ENCODE measurements around the gene RNU4-1. TPM values are rescaled to one million over a fixed set of nuclear protein-coding genes. Genes with fewer than 3 reads are reported as not detected.
"Not testable (repeated sequence)": the region's sequence is repeated elsewhere in the genome, so short reads cannot be mapped to it uniquely, and the experiment has no call there.

RNU4-1 gene
- total RNA-seq (2014; rRNA removed; shearing (Covaris generic)) = not detected in 2 replicates

DNA sequence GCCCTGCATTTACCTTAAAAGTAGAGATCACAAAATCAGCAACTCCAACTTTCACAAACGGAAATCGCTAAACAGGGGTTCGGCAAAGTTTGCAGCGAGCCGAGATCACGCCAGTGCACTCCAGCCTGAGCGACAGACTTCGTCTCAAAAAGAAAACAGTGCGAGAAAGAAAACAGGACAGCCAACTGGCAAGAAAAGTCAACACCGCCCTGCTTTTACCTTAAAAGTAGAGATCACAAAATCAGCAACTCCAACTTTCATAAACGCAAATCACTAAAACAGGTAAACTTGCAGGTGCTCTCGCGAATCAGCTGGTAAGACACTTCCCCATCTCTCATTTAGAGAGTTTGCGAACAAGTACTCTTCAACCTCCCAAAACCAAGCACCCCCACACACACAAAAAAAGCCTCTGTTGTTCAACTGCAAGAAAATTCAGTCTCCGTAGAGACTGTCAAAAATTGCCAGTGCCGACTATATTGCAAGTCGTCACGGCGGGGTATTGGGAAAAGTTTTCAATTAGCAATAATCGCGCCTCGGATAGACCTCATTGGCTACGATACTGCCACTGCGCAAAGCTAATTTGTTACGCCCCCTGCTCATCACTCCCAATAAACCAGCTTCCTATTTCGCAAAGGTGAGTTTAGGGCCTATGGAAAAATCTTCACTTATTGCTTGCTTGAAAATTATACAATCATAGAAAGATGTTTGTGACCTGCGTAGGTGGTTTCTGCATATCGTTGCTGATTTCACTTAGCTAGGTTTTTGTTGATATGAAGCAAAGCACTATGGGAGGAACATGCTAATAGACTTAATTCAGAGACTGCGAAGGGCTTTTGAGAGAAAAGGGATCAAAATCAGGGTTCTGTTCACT is at the start of gene RNU4-1:
Gene RNU4-1, minus strand, starts transcription at position 577 of the 871 bp plus-strand sequence.
- in situ Hi-C loops (cut with HindIII; ENCODE audit: low sequenced_read_pairs) = no loop called here
- DNase-seq (ENCODE audit: low spot score) = peak; percentile 91

DNA sequence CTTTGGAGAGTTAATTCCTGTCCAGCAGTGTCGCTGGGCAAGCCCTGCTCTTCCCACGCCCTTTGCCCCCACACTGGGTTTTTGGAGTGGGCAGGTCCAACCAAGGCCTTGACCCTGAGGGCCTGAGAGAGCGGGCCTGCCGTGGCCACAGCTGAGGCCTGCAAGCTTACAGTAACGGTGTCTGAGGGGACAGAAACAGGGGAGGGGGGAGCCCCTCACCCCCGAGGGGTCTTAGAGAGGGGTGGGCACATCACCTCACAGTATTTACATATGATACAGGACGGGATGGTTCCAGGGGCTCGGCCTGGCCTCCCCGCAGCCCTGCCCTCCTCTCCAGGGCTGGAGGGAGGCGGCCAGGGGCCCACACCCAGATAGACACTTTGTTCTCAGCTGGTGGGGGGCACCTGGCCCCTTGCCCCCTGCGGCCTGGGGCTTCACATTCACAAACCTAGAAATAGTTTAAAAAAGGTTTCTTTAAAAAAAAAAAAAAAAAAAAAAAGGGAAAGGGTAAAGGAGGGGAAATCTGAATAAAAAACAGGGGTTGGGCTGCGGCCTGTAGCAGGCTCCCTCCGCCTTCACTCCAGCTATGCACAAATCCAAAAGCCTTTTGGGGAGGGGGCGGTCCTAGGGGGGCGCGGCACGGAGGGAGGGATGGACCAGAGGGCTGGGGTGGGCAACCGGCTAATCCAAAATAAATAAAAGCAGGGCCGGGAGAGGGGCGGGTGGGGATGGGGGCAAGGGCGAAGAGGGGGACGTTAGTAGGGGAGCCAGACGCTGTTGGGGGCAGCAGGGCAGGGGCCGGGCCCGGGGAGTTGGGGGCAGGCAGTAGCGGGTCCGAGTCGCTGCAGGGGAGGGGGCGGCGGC is 49.4 kb upstream of the RNU4-1 start:
- no peak for DNase-seq (ENCODE audit: low spot score)
- in situ Hi-C loops (cut with HindIII; ENCODE audit: low sequenced_read_pairs) = no loop called here

DNA sequence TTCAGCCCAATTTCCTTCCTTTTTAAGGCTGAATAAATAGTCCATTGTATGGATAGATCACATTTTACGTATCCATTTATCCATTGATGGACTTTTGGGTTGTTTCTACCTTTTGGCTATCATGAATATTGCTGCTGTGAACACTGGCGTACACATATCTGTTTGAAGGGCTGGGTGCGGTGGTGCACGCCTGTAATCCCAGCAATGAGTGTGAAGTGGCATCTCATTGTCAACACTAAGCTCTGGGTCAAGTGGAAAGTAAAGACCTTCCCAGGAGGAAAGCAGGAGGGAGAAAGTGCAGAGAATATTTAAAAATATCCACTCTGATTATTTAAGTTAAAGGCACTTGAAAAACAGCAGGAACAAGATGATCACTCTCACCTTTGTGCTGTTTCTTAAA is 46.2 kb upstream of the RNU4-1 start:
- in situ Hi-C loops (cut with HindIII; ENCODE audit: low sequenced_read_pairs) = no loop called here
- DNase-seq (ENCODE audit: low spot score) = no peak

DNA sequence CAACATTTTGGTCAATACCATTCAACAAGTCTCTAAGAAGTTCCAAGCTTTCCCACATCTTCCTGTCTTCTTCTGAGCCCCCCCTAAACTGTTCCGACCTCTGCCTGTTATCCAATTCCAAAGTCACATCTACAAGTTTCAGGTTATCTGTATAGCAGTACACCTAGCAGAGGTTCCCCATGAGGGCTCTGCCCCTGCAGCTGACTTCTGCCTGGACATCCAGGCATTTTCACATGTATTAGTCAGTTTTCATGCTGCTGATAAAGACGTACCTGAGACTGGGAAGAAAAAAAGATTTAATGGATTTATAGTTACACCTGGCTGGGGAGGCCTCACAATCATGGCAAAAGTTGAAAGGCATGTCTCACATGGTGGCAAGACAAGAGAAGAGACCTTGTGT is 44.7 kb upstream of the RNU4-1 start:
- DNase-seq (ENCODE audit: low spot score) = no peak
- in situ Hi-C loops (cut with HindIII; ENCODE audit: low sequenced_read_pairs) = no loop called here

DNA sequence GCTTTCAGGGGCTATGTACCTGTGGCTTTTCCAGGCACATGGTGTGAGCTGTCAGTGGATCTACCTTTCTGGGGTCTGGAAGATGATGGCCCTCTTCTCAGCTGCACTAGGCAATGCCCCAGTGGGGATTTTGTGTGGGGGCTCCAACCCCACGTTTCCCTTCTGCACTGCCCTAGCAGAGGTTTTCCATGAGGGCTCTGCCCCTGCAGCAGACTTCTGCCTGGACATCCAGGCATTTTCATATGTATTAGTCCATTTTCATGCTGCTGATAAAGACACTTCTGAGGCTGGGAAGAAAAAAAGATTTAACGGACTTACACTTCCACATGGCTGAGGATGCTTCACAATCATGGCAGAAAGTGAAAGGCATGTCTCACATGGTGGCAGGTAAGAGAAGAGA is 43.4 kb upstream of the RNU4-1 start:
- in situ Hi-C loops (cut with HindIII; ENCODE audit: low sequenced_read_pairs); DNase-seq (ENCODE audit: low spot score): not testable (repeated sequence)

DNA sequence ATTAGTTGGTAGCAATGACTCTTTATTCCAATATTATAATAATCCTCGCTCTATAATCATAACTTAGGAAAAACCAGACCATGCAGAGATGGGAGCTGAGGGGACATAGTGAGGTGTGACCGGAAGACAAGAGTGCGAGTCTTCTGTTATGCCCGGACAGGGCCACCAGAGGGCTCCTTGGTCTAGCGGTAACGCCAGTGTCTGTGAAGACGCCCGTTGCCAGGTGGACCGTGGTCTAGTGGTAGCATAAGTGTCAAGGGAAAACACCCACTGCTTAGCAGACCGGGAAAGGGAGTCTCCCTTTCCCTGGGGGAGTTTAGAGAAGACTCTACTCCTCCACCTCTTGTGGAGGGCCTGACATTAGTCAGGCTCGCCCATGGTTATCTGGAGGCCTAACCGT is 42.4 kb upstream of the RNU4-1 start:
- in situ Hi-C loops (cut with HindIII; ENCODE audit: low sequenced_read_pairs) = not testable (repeated sequence)
- peak; percentile 69 for DNase-seq (ENCODE audit: low spot score)

DNA sequence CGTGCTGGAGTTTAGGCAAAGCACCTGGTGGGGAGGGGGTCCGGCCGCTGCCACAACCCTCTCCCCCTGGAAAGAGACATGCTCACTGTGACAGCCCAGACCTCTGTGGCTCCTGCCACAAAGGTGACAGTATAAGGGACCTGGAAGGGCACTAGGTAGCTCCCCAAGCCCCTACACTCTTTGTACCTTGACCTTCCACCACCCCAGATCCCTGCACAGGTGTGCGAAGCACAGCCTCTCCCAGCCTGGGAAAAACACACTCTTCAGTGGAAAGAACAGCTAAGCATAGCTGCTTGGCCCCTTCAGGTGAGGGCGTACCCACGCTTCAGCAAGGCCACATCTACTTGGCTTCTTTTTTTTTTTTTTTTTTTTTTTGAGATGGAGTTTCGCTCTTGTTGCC is 39.5 kb upstream of the RNU4-1 start:
- in situ Hi-C loops (cut with HindIII; ENCODE audit: low sequenced_read_pairs) = no loop called here
- DNase-seq (ENCODE audit: low spot score) = no peak

DNA sequence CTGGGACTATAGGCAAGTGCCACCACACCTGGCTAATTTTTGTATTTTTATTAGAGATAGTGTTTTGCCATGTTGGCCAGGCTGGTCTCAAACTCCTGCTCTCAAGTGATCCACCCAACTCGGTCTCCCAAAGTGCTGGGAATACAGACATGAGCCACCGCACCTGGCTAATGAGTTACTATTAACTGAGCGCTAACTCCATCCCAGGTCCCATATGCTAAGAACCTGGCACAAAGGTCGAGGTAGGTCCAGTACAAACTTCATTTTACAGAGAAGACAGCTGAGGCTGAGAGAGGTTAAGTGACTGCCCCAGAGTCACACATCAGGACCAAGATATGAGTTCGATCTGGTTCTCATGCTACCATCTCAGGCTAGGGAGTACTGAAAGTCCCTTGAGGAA is 39.0 kb upstream of the RNU4-1 start:
- DNase-seq (ENCODE audit: low spot score) = no peak
- in situ Hi-C loops (cut with HindIII; ENCODE audit: low sequenced_read_pairs) = no loop called here

DNA sequence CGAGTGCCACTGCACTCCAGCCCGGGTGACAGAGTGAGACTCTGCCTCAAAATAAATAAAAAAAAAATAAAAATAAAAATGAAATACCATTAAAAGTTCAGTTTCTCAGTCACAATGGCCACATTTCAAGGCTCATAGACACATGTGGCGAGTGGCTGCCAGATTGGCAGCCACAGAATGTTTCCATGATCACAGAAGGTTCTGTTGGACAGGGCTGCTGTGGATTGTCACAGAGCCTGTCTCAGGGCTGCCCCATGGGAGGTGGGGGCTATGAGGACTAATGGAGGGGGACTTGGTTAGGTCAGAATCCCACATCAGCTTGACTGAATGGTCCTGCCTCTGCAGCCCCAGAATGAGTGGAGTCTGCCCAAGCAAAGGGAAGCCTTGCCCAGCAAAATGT is 38.4 kb upstream of the RNU4-1 start:
- DNase-seq (ENCODE audit: low spot score) = no peak
- in situ Hi-C loops (cut with HindIII; ENCODE audit: low sequenced_read_pairs) = no loop called here

DNA sequence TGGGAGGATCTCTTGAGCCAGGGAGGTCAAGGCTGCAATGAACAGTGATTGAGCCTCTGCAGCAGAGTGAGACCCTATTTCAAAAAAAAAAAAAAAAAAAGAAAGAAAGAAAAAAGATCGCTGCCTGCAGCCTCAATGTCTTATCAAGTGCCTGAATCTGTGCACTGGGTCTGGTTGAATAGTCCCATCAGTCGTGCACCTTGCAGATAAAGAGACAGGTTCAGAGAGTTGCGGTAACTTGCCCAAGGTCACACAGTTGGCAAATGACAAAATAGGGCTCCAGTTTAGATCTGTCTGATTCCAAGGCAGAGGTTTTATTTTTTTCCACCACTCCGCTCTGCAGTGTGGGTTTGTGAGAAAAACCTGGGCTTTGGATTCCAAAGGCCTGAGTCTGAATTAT is 35.2 kb upstream of the RNU4-1 start:
- DNase-seq (ENCODE audit: low spot score) = no peak

DNA sequence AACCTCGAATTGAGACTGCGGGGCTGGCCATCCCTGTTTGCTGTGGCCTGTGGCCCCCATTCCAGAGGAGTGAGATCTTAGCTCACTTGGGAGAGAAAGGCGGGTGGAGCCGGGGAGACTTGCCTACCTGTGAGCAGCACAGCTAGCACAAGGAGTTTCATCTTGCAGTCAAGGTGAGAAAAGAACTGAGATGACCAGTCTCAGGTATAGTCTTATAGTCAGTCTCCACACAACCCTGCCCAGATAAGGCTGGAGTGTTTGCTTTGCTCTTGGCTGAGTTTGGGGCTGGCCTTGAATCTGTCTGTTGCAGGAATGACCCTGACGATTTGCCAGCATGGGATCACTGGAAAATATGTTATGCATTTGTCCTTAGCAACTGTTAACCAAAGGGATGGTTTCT is 34.6 kb upstream of the RNU4-1 start, which contains the start of gene PLA2G1B:
Gene PLA2G1B, minus strand, starts transcription at position 187 of the 400 bp plus-strand sequence. Its CDS starts 26 bp downstream, at position 161.
- in situ Hi-C loops (cut with HindIII; ENCODE audit: low sequenced_read_pairs) = no loop called here
- no peak for DNase-seq (ENCODE audit: low spot score)

More for the DNA sequence above, 35.2 kb upstream of the RNU4-1 start:
- in situ Hi-C loops (cut with HindIII; ENCODE audit: low sequenced_read_pairs) = no loop called here

DNA sequence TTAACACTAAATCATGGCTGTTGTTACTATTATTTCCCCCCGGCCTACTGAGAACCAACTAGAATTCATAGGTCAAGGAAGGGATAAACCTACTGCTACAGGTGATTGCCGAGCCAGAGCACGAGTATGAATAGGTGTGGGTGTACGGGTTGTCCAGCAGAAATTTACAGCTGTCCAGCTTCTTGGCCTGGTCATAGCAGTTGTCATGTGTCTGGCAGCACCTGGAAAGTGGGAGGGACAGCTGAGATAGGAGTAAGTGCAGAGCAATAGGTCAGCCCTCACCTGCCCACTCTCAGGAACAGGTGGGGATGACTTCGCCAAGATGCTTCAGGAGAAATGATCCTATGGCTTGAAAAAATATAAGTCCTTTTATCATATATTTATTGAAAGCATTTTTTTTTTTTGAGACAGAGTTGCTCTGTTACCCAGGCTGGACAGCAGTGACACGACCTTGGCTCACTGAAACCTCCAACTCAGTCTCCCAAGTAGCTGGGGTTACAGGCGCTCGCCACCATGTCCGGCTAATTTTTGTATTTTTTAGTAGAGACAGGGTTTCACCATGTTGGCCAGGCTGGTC is 31.9 kb upstream of the RNU4-1 start:
- in situ Hi-C loops (cut with HindIII; ENCODE audit: low sequenced_read_pairs) = no loop called here
- DNase-seq (ENCODE audit: low spot score) = no peak

DNA sequence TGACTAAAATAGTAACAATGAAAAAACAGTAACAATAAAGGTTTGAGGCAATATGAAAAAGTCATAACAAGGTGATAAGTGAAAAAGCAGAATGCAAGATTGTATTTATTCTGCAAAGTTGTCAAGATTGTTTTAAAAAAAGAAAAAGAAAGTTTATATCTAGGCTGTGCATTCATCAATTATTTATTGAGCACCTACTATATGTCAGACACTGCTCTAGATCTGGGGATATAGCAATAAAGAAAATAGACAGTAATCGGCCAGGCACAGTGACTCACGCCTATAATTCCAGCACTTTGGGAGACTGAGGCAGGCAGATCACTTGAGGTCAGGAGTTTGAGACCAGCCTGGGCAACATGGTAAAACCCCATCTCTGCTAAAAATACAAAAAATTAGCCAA is 30.7 kb upstream of the RNU4-1 start:
- in situ Hi-C loops (cut with HindIII; ENCODE audit: low sequenced_read_pairs) = no loop called here
- no peak for DNase-seq (ENCODE audit: low spot score)

DNA sequence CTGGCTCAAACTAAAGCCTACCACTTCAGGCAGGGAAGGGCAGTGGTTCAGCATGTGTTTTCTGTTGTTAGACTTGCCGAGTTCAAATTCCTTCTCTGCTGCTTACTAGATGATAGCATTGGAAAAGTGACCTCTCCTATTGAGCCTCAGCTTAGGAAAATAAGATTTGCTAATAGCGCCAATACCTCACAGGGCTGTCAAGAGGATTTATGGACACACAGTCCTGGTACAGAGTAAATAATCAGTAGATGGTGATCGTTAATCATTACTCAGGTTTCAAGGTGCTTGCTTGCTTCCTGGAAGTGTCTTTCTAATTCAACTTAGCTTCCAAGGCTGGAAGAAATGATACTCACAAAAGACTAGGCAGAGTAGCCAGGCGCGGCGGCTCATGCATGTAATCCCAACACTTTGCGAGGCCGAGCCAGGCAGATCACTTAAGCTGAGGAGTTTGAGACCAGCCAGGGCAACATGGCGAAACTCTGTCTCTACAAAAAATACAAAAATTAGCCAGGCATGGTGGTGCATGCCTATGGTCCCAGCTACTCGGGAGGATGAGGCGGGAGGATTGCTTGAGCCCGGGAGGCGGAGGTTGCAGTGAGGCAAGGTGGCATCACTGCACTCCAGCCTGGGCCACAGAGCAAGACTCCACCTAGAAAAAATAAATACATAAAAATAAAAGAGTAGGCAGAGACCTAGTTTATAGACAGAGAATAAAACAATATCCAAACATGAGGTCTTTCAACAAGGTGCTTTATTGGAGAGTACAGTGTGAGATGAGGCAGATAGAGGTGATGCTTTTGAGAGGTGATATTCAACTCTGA is 28.6 kb upstream of the RNU4-1 start:
- in situ Hi-C loops (cut with HindIII; ENCODE audit: low sequenced_read_pairs) = no loop called here
- no peak for DNase-seq (ENCODE audit: low spot score)

DNA sequence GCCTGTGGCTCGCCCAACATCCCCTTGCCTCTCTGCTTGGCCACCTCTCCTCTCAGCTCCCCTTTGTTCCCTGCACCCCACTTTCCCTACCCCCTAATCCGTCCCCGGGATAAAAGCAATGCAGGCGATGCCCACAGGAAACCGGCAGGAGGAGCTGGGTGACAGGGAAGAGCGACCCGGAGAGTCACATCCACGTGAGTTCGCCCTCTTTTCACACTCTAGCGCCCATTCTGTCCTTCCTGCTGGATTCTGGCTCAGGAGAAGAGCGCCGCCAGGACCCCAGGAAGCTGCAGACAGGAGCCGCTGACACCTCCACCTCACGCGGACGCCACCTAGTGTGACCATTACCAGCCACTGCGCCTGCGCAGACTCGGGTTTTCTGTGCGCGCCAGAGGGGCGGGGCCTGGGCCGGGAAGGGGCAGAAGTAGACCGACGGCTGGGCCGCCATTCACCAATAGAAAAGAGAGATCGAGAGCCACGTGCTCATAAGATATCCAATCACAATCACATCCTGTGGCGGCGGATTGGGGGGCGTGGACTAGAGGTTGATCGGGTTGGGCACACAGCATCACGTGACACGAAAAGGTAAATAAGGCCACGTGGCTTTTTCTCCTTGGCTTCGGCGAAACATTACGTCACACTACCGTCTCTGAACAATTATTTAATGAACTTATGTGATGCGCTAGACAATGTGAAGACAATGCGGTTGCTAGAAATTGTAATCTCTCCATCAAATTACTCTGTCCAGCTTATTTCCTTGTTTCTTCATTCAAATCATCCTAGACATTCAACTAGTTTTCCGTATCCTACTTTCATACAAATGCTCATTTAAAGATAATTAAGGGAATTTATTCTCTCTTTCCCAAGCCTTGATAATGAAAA is 24.4 kb upstream of the RNU4-1 start:
- peak; percentile 100 for DNase-seq (ENCODE audit: low spot score)
- in situ Hi-C loops (cut with HindIII; ENCODE audit: low sequenced_read_pairs) = no loop called here

DNA sequence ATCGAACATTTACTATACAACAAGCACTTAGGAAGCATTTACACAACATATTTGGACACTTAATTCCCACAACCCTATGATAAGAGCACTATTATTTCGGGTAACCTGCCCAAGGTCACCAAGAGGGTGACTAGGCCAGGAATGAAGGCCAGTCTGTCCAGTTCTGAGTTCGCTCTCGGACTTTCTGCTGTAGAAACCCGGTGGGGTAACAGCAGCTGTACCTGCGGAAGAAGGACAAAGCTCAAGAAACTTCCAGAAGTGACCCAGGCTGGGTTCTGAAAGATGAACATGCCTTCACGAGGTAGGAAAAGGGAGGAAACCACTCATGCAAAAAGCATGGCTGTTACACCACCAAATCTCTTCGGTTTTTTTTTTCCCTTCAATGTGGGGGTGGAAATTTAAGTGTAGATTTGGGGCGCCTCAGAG is 23.8 kb upstream of the RNU4-1 start:
- in situ Hi-C loops (cut with HindIII; ENCODE audit: low sequenced_read_pairs) = no loop called here
- peak; percentile 24 for DNase-seq (ENCODE audit: low spot score)

DNA sequence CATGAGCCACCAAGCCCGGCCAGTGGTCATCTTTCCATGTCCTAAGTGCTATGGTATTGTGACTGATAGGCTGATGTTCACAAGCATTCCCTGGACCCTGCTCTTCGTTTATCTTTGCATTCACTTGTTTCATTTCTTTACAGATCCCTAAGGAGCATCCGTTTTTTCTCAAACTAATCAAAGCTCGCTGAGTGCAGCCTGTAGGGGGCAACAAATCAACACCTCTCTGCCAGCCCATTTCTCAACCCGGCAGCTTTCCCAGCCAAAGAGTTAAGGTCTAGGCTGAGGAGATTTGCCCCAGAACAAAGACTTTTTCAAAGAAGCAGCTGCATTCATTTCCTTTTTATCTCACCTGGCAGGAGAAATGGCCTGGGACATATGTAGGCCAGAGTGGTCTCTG is 21.2 kb upstream of the RNU4-1 start:
- DNase-seq (ENCODE audit: low spot score) = no peak
- in situ Hi-C loops (cut with HindIII; ENCODE audit: low sequenced_read_pairs) = no loop called here
